Parathyroid adenoma (tissue), 2 donors: Measurements from ENCODE around the gene SIX5.

ENCODE experiments used
- H2AFZ ChIP-seq: fragments of 300-600 bp; sonication (generic); one replicate; pipeline ENCODE4 v1.7.0; 2017; ENCODE audit warnings: antibody characterized with exemption, mild to moderate bottlenecking
- H3K27ac ChIP-seq: fragments of 300-600 bp; sonication (generic); one replicate; pipeline ENCODE4 v1.7.0; 2017
- H3K27me3 ChIP-seq: fragments of 300-600 bp; sonication (generic); one replicate; pipeline ENCODE4 v1.7.0; 2017; ENCODE audit warnings: low read length; ENCODE audit not compliant: control insufficient read depth, insufficient read depth
- H3K36me3 ChIP-seq: fragments of 300-600 bp; sonication (generic); one replicate; pipeline ENCODE4 v1.7.0; 2017; ENCODE audit warnings: low read length; ENCODE audit not compliant: control insufficient read depth, insufficient read depth
- H3K4me1 ChIP-seq: fragments of 300-600 bp; sonication (generic); one replicate; pipeline ENCODE4 v1.7.0; 2017; ENCODE audit warnings: control low read depth
- H3K4me2 ChIP-seq: fragments of 300-600 bp; sonication (generic); one replicate; pipeline ENCODE4 v1.7.0; 2017; ENCODE audit warnings: low read length
- H3K4me3 ChIP-seq: fragments of 300-600 bp; sonication (generic); one replicate; pipeline ENCODE4 v1.7.0; 2017; ENCODE audit warnings: low read depth, low read length
- H3K79me2 ChIP-seq: fragments of 300-600 bp; sonication (generic); one replicate; pipeline ENCODE4 v1.7.0; 2017; ENCODE audit warnings: control low read depth
- H3K9ac ChIP-seq: fragments of 300-600 bp; sonication (generic); one replicate; pipeline ENCODE4 v1.7.0; 2017; ENCODE audit warnings: mild to moderate bottlenecking
- H3K9me3 ChIP-seq: fragments of 300-600 bp; sonication (generic); one replicate; pipeline ENCODE4 v1.7.0; 2017; ENCODE audit warnings: low read length; ENCODE audit not compliant: control insufficient read depth
- TF ChIP-seq, protein P1 (sequence below): fragments of 300-600 bp; sonication (generic); IDR thresholded peaks from one replicate; pipeline ENCODE4 v1.7.0; 2017; ENCODE audit warnings: antibody characterized with exemption, mild to moderate bottlenecking
- donor health status: primary hyperparathyroidism.

Gene SIX5

DNA sequence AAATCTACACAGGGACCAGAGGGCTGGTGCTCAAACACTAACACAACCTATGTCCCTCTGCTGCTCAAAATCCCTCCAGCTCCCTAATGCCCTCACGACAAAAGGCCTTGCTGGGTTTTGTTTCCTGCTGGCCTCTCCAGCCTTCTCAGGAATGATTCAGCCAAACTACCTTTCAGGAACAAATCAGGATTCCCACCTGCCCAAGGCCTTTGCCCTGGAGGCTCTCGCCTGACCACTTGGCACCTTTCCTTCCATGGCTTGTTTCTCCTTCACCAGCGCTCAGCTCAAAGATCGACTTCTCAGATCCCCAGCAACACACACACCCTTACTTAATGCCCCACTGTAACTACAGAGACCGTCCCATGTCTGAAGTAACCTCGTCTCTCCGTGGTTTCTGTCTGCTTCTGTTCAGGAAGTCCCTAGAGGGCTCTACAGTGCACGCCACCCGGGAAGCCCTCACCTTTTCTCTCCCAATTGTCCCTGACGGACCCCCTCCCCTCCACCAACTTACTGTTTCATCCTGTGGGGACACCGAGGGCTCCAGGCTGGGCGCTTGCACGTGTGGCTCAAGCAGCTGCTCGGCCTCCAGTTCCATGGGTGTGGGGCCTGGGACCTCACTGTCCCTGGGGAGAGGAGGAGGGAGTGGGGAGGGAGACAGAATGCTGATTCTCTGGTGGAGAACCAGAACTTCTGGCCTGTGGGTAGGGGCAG, 3.2 kb upstream of the SIX5 start:
- Histone ChIP-seq H3K36me3 (no peaks in the 10 kb centered on the region), H3K4me2 (no peak overlapping the region), H3K9me3 (no peaks in the 10 kb centered on the region), H3K4me1 (peaks cover 10% of the 10 kb centered on the region), H3K79me2 (no peaks in the 10 kb centered on the region), H3K27me3 (no peaks in the 10 kb centered on the region), H2AFZ (no peak overlapping the region), H3K9ac (no peak overlapping the region), H3K4me3 (no peak overlapping the region), H3K27ac (no peak overlapping the region)
- TF ChIP-seq, protein P1, sequence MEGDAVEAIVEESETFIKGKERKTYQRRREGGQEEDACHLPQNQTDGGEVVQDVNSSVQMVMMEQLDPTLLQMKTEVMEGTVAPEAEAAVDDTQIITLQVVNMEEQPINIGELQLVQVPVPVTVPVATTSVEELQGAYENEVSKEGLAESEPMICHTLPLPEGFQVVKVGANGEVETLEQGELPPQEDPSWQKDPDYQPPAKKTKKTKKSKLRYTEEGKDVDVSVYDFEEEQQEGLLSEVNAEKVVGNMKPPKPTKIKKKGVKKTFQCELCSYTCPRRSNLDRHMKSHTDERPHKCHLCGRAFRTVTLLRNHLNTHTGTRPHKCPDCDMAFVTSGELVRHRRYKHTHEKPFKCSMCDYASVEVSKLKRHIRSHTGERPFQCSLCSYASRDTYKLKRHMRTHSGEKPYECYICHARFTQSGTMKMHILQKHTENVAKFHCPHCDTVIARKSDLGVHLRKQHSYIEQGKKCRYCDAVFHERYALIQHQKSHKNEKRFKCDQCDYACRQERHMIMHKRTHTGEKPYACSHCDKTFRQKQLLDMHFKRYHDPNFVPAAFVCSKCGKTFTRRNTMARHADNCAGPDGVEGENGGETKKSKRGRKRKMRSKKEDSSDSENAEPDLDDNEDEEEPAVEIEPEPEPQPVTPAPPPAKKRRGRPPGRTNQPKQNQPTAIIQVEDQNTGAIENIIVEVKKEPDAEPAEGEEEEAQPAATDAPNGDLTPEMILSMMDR = no peak

DNA sequence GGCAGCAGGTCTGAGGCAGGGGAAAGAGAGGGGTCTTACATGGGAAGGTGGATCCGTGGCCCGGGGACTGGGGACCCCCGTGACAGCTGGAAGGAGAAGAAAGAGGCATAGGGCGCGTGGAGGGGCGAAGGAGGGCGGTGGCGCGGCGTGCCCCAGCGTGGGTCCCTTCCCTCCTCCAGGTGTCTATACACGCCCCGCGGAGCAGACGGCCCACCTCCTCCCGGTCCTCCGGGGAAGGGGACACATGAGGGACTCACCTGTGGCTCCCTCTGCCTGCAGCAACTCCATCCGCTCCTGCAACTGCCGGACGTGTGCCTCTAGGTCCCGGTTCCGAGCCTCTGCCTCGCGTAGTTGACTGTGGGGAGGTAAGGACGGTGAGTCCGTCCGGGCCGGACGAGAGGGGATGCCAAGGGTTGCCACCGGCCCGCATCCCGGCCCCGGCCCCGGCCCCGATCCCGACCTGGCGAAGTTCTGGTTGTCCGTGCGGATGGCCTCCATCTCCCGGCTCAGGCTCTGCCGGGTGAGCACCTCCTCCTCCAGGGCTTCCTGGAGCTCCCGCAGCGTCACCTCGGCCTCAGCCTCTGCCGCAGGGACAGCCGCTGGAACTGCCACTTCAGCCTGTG, 2.4 kb upstream of the SIX5 start:
- Histone ChIP-seq H3K27me3 (no peaks in the 10 kb centered on the region), H2AFZ (no peak overlapping the region), H3K27ac (peak overlapping the region; percentile 90), H3K36me3 (no peaks in the 10 kb centered on the region), H3K4me1 (peaks cover 13% of the 10 kb centered on the region), H3K9me3 (no peaks in the 10 kb centered on the region), H3K4me2 (peak overlapping the region; percentile 98), H3K79me2 (no peaks in the 10 kb centered on the region), H3K9ac (no peak overlapping the region), H3K4me3 (peak overlapping the region; percentile 82)
- TF ChIP-seq, protein P1 = no peak

DNA sequence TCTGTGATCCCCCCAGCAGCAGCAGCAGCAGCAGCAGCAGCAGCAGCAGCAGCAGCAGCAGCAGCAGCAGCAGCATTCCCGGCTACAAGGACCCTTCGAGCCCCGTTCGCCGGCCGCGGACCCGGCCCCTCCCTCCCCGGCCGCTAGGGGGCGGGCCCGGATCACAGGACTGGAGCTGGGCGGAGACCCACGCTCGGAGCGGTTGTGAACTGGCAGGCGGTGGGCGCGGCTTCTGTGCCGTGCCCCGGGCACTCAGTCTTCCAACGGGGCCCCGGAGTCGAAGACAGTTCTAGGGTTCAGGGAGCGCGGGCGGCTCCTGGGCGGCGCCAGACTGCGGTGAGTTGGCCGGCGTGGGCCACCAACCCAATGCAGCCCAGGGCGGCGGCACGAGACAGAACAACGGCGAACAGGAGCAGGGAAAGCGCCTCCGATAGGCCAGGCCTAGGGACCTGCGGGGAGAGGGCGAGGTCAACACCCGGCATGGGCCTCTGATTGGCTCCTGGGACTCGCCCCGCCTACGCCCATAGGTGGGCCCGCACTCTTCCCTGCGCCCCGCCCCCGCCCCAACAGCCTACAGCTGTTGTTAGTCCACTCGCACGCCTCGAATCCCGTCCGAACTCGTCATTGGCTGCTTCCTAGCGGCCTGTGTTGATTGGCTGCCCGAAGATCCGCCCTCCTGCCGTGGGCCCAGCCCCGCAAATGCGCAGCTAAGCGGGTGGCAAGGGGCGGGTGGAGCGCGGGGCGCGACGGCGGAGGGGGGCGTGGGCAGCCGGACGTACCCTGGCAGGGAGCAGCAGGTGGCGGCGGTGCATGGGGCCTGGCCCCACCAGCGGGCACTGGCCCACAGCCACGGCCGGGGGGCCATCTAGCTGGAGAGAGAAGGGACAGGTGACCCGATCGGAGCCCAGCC, 1.4 kb upstream of the SIX5 start:
- TF ChIP-seq, protein P1 = peak; percentile 99
- no peaks in the 10 kb centered on the region for H3K27me3 ChIP-seq
- H3K79me2 ChIP-seq = peaks cover 7% of the 10 kb centered on the region
- H3K4me2 ChIP-seq = peak overlapping the region; percentile 98
- H3K9ac ChIP-seq = no peak overlapping the region
- no peaks in the 10 kb centered on the region for H3K9me3 ChIP-seq
- H3K27ac ChIP-seq = peak overlapping the region; percentile 90
- H3K4me3 ChIP-seq = peak overlapping the region; percentile 82
- H3K36me3 ChIP-seq = no peaks in the 10 kb centered on the region
- peak overlapping the region; percentile 92 for H2AFZ ChIP-seq
- H3K4me1 ChIP-seq = peaks cover 20% of the 10 kb centered on the region

DNA sequence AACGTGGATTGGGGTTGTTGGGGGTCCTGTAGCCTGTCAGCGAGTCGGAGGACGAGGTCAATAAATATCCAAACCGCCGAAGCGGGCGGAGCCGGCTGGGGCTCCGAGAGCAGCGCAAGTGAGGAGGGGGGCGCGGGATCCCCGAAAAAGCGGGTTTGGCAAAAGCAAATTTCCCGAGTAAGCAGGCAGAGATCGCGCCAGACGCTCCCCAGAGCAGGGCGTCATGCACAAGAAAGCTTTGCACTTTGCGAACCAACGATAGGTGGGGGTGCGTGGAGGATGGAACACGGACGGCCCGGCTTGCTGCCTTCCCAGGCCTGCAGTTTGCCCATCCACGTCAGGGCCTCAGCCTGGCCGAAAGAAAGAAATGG, 754 bp upstream of the SIX5 start:
- no peaks in the 10 kb centered on the region for H3K9me3 ChIP-seq
- peaks cover 13% of the 10 kb centered on the region for H3K79me2 ChIP-seq
- H2AFZ ChIP-seq = peak overlapping the region; percentile 92
- peak overlapping the region; percentile 82 for H3K4me3 ChIP-seq
- H3K4me2 ChIP-seq = peak overlapping the region; percentile 98
- H3K27me3 ChIP-seq = no peaks in the 10 kb centered on the region
- peak overlapping the region; percentile 90 for H3K27ac ChIP-seq
- H3K4me1 ChIP-seq = peaks cover 24% of the 10 kb centered on the region
- no peak overlapping the region for H3K9ac ChIP-seq
- TF ChIP-seq, protein P1 = no peak
- H3K36me3 ChIP-seq = no peaks in the 10 kb centered on the region
